Activated CD4-positive, alpha-beta T cell treated with anti-CD3 and anti-CD28 coated beads for 4 hours (primary cell): ENCODE data around the gene TNNC1.

Experiments used
- DNase-seq, 2 donors: peaks; one replicate each; pipeline ENCODE4 v3.0.0-alpha.2; 2020

Gene TNNC1

DNA sequence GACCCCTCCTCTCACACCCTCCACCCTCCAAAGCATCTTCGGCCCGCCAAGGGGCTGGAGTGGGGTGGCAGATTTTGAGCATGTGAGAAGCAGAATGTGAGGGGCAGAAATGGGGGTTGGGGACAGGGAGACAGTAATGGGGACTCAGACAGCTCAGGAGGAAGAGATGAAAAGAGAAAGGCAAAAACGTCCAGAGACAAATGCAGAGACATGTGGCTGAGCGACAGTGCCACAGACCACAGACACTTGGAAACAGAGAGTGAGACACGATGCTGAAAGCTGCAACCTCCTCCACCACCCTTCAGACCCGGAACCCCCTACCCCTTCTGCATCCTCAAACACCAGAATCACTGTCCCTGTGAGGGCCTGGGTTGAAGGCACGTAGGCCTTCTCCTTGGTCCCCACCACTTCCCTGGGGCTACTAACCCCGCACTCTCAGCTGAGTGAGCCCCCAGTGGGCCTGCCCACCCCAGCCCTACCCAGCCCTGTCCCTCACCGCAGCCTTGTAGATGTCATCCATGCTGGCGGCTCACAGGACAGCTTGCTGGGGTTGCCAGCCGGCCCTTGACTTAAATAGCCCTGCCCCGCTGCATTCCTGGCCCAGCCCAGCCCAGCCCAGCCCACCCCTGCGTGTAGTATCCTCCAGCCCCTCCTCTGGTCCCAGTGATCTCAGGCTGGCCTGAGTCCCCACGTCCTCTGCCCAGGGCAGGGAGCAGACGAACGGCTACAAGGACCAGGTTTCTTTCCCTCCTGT is at the start of gene TNNC1:
TSS of gene TNNC1 (minus strand) at position 546 of the 754 bp plus-strand sequence. CDS start at position 520, 26 bp downstream.
- DNase-seq, result no peak

DNA sequence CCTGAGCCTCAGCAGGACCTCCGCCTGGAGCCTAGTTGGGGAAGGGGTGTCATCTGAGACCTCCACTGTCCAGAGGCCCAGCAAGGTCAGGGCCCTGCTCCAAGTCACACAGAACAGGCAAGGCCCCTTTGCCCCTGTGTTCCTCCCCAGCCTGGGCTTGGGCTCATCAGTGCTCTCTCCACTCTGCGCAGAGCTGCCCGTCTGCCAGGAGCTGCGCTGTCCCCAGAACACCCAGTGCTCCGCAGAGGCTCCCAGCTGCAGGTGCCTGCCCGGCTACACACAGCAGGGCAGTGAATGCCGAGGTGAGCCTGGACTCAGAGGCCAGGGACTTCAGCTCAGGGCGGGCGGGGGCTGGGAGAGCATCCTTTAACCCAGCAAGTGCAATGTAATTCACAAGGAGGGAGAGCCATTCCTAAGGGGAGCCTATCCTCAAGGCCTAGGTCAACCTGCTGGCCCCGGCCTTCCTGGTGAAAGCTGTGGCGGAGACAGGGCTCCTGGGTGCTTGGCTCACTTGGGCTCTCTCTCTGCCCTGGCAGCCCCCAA is 49.0 kb upstream of the TNNC1 start:
- no peak for DNase-seq

DNA sequence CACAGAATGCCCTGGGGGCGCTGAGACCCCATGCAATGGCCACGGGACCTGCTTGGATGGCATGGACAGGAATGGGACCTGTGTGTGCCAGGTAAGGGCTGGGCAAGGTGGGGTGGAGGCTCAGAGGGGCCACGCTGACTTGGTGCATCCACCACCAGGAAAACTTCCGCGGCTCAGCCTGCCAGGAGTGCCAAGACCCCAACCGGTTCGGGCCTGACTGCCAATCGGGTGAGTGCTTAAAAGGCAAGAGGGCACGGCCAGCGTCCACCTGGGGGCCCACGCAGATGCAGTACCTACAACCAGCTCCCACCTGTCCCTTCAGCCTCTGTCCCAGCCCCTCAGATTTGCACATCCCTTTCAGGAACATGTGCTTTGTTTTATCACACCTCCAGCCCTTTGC is 48.2 kb upstream of the TNNC1 start:
- no peak for DNase-seq

DNA sequence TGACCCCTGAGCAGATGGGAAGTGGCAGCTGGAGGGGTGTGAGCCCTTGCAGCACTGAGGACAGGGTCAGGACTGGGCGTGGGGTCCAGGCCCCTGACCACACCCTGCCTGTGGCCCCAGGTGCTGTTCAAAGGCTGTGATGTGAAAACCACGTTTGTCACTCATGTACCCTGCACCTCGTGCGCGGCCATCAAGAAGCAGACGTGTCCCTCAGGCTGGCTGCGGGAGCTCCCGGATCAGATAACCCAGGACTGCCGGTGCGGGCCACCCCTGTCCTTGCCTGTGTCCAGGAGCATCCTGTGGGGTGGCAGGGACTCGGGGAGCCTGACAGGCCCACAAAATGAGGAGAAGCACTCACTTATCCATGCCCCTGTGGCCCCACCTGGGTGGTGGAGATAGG is 47.2 kb upstream of the TNNC1 start:
- DNase-seq, result no peak

DNA sequence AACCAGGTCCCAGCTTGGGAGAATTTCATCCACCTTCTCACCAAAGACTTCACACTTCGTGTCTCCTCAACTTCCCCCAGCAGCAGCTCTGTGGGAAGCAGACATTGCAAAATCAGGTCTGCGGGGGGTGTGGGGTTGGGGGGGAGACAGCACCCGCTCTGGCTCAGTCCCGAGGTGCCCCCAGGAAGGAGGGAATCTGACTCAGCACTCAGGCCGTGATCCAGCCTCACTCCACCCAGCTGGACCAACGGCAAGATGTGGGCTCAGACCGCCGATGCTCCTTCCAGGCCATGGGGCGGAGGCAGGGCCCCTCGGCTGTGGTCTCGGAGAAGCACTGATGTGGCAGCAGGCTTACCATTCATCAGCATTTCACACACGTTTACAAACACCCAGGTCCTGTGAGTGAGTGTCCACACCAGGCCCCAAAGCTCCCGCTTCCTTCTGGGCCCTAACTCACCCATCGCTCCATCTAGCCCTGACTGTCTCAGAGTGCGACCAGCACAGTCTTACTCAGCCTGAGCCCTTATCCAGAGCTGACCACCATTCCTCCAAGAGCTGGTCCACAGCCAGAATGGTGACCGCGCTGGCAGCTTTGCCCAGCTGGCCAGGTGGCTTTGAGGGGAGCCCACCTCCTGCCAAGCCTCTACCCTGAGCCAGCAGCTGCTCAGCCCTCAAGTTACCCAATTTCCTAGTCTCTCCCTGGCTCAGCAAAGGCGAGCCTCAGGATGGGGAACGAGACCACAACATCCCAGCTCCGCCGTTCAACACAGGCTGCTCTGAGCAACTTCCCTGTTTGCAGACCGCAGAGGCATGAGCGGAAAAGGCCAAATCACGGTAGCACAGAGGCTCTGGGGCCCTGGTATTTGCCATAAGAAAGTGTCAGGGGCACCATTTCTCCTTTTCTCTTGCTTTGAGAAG is 44.6 kb upstream of the TNNC1 start:
- DNase-seq, result no peak

DNA sequence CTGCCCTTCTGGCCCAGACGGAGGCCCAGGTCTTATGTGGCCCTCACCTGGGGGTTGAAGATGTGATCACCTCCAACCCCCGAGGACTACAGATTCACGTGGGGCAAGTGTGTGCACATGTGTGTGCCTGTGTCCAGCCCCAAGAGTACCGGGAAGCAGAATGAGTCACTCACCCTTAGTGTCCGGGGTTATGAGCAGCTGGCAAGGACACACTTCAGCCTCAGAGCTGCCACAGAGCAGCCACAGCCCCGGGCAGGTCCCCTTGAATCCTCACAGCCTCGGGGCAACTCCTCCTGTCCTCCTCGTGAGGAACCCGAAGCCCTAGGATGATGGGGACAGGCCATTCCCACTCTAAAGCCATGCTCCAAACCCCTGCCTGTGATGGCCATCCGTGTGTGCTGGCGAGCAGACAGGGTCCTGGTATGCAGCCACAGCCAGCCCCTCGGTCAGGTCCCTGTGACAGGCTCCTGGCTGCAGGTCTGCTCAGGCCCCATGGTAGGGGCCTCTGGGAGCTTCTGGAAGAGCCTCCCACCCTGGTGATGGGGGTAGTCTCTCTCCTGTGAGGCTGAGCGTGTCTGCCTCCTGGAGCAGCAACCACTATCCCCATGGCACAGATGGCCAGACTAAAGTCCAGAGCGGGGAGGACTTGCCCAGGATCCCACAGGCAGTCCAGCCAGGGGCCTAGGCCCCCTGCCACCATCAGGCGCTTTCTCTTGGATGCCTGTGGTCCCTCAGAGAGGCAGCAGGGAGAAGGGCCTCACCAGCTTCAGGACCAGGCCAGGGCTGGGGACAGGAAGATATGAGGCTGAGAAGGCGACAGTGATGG is 42.1 kb upstream of the TNNC1 start:
- DNase-seq, result no peak

DNA sequence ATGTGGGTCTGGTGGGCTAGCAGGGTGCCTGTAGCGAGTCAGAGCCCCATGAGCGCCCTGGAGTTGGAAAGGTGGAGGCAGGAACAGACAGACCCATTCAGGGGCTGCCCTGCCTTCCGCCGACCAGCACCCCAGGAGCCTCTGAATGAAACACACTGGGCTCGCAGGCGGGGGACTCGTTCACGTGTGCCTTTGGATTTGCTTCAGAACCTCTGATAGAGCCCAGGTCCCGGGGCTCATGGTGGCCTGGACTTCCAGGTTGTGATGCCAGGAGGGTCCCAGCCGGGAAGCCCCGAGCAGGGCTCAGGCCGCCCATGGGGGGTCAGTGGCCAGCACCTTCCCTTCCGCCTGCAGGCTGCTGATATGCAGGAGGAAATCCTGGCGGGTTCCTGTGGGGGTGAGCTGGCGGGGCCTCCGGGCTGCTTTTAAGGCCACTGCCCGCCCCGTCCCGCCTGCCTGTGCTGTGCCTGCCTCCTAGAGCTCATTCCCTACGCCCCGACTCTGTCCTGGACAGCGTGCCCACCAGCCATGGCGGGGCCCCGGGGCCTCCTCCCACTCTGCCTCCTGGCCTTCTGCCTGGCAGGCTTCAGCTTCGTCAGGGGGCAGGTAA is 41.1 kb upstream of the TNNC1 start, which contains the start of gene STAB1:
TSS of gene STAB1 (plus strand) at position 453 of the 610 bp plus-strand sequence. CDS start at position 529, 76 bp downstream.
- DNase-seq, result no peak

DNA sequence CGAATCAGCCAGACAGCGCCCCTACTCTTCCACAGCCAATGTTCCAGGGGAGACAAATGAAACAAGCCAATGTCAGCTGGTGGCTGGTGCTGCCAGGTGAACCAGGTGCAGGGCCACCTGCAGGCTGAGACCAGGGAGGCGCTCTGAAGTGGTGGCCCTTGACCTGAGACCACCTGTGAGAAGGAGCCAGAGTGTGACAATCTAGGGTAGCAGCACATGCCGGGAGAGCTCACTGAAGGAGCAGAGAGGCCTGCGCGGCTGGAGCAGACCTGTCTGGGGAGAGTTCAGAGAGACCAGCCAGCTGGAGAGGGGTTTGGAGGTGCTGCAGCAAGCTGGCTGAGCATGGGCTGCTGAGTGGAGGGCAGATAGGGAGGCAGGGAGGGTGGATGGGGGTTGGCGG is 40.6 kb upstream of the TNNC1 start:
- no peak for DNase-seq

DNA sequence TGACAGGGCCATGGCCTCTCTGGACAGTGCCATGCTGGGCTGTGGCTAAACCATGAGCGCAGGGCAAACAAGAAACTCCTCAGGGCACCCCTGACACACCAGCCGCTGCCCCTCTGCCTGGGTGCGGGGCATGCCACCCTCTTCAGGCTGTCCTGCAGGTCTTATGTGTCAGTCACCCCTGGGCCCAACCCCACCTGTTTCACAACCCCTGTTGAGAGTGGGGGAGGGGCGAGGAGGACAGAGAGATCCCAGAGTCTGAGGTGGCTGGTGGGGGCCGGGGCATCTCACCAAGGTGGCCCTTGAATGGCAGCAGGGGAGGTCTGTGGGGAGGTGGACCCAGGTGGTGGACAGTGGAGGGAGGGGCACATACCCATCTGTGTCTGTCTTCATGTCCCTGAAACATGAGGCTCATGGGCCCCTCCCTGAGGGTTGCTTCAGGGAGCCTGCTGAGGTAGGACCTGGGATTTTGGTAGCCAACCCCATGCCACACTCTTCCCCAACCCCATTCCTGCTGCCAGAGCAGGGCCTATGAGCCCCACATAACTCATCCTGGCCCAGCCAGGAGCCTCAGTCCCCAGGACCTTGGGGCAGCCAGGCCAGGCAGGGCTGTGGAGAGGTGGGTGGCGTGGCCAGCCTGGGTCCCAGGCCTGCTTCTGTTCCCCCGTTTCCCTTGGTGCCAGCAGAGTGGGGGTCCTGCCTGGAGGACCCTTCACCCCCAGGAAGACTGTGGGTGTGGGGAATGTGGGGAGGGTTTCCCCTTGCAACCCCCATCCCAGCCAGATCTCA is 39.6 kb upstream of the TNNC1 start:
- DNase-seq, result no peak

DNA sequence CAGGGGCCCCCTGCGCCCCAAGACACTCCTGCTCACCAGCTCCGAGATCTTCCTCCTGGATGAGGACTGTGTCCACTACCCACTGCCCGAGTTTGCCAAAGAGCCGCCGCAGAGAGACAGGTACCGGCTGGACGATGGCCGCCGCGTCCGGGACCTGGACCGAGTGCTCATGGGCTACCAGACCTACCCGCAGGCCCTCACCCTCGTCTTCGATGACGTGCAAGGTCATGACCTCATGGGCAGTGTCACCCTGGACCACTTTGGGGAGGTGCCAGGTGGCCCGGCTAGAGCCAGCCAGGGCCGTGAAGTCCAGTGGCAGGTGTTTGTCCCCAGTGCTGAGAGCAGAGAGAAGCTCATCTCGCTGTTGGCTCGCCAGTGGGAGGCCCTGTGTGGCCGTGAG is 38.2 kb upstream of the TNNC1 start:
- no peak for DNase-seq

DNA sequence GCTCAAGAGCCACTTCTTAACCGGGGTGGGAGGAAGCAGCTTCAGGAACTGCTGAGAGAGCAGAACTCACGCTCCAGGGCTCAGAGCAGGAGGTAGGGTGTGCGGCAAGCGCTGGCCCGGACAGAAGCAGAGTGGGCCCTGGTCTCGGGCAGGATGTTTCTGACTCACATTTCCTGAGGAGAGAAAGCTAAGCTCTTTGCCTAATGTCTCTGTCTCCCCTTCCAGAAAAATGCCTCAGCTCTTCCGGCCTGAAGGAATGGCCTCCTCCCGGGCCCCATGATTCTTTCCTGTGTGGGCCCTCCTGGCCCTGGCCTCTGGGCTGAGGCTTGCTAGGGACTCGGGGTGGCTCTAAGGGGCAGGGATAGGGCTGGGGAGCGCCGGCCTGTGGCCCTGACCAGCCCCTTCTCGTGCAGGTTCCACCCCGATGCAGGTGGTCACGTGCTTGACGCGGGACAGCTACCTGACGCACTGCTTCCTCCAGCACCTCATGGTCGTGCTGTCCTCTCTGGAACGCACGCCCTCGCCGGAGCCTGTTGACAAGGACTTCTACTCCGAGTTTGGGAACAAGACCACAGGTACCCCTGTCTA is 37.2 kb upstream of the TNNC1 start:
- DNase-seq, result no peak

DNA sequence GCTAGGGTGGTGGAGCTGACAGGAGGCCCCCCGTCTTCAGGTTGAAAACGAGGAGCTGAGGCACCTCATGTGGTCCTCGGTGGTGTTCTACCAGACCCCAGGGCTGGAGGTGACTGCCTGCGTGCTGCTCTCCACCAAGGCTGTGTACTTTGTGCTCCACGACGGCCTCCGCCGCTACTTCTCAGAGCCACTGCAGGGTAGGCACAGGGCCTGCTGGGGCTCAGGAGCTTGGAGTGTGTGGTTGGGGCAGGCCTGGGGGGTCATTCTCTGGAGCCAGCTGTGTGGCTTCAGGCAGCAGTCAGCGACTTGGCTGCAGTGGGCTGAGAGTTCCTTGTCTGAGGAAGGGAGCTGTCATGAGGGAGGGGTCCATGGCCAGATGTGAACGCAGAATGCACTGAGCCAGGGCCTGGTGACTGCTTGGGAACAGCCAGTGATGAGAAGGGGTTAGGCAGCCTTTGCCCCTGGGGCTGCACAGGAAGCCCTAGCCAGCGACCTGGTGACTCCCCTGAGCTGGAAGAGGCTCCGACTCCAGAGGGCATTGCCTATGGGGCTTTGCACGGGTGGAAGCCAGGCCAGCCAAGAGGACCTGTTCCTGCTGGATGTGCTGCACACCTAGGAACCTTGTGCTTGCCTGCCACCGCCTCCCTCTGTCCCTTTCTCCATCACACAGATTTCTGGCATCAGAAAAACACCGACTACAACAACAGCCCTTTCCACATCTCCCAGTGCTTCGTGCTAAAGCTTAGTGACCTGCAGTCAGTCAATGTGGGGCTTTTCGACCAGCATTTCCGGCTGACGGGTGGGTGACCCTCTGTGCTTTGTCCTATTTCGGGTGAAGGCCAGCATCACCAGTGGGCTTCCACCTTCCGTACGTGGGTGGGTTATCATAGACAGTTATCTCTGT is 36.4 kb upstream of the TNNC1 start:
- no peak for DNase-seq

DNA sequence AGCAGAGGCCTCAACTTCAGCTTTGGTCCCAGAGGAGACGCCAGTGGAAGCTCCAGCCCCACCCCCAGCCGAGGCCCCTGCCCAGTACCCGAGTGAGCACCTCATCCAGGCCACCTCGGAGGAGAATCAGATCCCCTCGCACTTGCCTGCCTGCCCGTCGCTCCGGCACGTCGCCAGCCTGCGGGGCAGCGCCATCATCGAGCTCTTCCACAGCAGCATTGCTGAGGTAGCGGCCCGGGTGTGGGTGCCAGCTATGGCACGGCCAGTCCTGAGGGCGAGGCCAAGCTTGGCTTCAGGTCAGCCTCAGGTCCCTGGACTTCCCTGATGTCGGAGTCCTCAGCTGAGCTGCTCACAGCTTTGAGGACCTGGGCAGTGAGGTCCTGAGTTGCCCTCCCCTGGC is 35.6 kb upstream of the TNNC1 start:
- DNase-seq, result no peak

DNA sequence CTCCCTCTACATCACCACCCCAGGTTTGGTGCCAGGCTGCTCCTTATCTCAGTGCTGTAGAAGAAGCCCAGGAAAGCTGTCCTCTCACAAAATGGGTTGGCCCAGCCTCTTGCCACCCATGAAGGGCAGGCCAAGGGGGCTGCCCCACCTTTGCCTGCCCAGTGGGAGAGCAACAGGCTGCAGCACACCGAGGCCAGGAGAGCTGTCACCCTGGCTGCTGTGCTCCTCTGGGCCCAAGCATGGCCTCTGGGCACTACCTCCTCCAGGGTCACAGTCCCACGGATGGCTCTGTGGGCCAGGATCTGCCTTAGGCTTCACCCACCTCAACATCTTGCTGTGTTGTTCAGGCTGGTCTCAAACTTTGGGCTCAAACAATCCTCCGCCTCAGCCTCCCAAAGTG is 34.9 kb upstream of the TNNC1 start:
- no peak for DNase-seq

DNA sequence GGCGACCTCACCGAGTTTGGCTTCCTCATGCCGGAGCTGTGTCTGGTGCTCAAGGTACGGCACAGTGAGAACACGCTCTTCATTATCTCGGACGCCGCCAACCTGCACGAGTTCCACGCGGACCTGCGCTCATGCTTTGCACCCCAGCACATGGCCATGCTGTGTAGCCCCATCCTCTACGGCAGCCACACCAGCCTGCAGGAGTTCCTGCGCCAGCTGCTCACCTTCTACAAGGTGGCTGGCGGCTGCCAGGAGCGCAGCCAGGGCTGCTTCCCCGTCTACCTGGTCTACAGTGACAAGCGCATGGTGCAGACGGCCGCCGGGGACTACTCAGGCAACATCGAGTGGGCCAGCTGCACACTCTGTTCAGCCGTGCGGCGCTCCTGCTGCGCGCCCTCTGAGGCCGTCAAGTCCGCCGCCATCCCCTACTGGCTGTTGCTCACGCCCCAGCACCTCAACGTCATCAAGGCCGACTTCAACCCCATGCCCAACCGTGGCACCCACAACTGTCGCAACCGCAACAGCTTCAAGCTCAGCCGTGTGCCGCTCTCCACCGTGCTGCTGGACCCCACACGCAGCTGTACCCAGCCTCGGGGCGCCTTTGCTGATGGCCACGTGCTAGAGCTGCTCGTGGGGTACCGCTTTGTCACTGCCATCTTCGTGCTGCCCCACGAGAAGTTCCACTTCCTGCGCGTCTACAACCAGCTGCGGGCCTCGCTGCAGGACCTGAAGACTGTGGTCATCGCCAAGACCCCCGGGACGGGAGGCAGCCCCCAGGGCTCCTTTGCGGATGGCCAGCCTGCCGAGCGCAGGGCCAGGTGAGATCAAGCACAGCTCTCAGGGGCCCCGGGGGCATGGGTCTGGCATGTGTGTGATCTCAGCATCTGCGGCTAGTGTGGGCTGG is 34.2 kb upstream of the TNNC1 start:
- no peak for DNase-seq

DNA sequence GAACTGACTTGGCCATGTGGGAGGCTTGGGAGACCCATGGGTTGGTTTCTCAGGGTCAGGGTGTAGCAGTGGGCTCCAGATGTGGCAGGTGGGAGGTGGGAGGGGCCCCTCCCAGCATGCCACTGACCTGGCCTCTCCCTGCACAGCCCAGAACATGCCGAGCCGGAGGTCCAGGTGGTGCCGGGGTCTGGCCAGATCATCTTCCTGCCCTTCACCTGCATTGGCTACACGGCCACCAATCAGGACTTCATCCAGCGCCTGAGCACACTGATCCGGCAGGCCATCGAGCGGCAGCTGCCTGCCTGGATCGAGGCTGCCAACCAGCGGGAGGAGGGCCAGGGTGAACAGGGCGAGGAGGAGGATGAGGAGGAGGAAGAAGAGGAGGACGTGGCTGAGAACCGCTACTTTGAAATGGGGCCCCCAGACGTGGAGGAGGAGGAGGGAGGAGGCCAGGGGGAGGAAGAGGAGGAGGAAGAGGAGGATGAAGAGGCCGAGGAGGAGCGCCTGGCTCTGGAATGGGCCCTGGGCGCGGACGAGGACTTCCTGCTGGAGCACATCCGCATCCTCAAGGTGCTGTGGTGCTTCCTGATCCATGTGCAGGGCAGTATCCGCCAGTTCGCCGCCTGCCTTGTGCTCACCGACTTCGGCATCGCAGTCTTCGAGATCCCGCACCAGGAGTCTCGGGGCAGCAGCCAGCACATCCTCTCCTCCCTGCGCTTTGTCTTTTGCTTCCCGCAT is 33.4 kb upstream of the TNNC1 start:
- no peak for DNase-seq

DNA sequence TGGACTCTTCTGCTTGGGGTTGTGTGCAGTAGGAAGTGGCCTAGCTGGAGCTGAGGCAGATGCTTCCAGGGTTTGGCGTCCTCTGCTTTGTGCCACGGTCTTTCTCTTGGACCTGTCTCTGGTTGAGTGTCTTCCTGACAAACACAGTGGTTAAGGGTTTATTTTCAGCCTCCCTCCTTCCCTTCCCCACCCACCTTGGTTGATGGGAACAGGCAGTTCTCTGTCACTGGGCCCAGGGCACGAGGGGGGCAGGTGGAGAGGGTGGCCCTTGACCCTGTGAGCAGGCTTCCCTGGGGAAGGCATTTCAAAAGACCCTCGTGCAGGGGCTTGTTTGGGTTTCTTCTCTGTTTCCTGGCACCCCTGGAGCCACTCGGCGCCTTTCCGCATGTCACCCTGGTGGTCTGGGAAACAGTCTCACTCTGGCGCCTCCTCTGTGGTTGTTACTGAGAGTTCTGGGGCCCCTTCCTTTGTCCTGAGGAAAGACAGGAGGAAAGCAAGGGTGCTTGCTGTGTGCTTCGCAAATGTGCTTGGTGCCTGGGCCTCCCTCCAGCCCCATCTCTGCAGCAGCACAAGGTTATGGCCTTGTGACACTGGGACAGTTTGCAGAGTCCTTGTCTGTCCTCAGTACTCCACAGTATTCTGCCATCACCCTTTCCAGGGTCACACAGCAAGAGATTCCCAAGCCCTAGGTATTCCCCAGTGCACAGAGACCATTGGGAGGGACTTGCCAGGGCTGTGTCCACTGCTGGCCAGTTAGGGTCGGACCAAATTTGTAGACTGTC is 31.0 kb upstream of the TNNC1 start:
- DNase-seq, result no peak
